Fibroblast of upper back skin (primary cell): ENCODE measurements around the gene CHST5.
"Not testable (repeated sequence)": the region's sequence is repeated elsewhere in the genome, so short reads cannot be mapped to it uniquely, and the experiment has no call there.

Experiments
- DNase-seq: peaks from one replicate; pipeline ENCODE4 v3.0.0-alpha.2; 2013

The CHST5 gene

DNA sequence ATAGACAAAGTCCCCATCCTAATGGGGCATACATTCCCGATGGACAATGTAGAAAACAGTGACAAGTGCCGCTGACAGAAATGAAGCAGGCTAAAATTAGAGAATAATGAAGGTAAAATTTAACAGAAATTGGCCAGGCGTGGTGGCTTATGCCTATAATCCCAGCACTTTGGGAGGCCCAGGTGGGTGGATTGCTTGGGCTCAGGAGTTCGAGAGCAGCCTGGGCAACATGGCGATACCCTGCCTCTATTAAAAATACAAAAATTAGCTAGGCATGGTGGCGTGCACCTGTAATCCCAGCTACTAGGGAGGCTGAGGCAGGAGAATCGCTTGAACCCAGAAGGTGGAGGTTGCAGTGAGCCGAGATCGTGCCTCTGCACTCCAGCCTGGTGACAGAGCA is 12.5 kb upstream of the CHST5 start:
- not testable (repeated sequence) for DNase-seq

DNA sequence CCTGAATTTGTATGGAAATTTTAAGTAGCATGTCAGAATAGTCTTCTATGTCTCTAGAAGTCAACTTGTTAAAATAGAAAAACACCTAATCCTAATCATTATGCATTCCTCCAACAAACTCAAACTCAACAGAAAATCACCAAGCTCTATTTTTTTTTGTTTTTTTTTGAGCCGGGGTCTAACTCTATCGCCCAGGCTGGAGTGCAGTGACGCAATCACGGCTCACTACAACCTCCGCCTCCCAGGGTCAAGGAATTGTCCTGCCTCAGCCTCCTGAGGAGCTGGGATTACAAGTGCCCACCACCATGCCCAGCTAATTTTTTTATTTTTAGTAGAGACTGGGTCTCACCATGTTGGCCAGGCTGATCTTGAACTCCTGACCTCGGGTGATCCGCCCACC is 10.4 kb upstream of the CHST5 start:
- DNase-seq = no peak

DNA sequence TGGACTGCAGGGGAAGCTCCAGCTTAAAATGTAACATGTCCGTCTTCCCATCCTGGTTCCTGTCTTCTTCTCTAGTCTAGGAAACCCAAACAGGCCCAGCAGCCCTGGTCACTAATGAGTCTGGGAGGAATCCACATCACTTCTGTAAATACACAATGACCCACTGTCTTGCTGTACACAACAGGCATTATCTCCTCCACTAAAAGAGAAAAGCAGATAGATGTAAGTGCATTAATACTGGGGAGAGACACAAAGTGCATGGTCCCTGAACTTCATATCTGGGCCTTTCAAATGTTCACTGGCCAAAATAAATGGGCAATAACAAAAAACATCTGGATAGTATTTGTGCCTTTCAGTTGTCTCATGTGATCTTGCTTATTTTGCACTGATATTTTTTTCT is 10.0 kb upstream of the CHST5 start:
- DNase-seq = not testable (repeated sequence)

DNA sequence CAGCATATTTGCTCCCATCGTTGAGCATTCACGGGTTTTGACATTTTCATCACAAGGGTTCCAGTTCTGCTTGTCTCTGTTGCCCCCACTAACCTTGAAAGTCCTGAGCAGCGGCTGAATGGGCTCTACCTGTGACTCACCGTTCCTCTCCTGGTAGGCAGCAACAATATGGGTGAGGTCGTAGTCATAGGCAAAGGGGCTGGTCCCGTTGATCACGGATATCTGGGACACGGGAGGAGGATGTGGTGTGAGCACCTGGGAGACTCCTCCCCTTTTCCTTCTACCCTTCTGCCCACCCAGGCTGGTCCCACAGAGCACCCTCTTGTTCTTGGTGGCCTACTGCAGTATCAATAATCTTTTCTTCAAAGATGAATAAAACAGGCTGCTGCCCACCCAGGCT is 6.6 kb upstream of the CHST5 start:
- not testable (repeated sequence) for DNase-seq

DNA sequence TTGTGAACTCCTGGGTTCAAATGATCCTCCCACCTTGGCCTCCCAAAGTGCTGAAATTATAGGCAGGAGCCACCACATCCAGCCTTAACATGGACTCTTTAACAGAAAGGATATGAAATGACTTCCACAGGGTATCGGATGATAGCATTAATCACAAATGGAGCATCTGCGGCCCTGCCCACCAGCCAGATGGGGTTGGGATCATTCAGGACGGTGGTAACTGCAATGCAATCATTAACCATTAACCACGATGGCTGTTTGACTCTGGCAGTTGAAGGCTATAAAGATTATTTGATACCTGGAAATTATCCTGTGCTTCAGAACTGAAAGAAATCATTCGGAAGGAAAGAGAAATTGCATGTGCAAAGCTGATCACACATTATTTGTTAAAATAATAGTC is 5.3 kb upstream of the CHST5 start:
- no peak for DNase-seq

DNA sequence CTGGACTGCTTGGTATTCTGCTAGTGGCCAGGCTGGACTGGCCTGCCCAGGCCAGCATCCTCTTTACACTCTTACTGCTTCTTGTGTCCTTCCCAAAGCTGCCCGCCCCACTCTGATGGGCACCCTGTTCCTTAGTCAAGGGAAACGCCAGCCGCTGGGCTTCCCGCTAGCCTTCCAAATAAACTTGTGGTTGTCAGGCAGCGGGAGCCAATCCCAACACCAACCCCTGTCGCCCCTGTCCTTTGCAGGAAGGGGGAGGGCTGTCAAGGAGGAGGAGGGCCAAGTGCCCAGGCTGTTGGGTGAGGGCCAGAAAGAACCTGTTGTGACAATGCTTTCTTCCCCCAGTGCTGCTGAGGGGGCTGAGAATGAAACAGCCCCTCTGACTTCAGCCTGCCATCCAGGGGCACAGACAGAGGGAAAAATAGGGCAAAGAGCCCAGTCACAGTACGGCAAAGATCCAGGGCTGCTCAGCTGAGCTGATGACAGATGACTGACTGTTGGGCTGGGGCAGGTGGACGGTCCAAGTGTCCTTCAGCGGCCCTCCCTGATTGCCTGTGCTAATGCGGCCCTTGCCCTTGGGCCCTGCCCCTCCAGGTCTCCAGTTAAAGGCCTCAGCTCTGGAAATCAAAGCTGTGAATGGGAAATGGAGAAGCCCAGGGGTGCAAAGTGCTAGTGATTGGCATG is 3.1 kb upstream of the CHST5 start:
- not testable (repeated sequence) for DNase-seq

DNA sequence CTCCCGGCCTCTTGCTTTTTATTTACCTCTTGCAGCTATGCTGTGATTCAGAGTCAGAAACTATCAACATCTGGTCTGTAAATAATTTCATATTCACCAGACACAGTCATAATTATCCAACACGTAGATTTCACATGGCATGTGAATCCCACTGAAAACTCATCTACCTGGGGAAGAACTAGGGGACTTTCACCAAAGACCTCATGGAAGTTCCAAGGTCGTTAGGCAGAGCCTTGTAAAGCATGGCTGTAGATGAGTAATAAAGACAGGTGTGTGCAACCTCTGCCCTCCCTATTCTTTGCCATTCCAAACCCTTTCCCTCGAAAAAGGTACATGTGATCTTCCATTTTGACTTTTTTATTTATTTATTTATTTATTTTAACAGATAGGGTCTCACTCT is 1.9 kb upstream of the CHST5 start:
- no peak for DNase-seq

DNA sequence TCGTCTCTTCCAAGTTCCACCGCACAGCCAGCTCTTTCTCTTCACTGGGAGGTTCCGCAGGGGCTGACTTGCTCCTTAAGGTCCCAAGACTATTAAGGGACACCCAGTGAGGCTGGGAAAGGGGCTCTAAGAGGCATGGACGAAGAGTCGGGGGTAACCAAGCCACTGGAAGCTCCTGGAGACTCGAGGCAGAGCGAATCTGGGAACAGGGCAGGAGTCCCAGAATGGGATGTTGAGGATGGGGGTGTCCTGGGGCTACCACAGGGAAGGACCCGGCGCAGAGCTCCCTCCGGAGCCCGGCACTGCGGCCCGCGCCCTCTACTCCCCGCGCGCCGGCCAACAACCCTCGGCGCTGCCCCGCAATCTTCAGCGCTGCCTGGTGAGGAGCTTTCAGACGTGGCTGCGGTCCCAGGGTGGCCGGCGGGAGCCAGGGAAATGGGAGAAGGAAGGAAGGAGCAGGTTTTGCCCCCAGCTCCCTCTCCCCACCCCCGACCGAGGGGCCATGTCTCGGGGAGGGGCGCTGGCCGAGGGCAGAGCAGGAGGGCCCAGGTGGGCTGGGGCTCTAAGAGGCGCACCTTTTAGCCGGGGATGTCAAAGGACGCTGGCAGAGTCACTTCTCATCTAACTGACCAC is 581 bp downstream of the CHST5 start:
- DNase-seq = no peak

DNA sequence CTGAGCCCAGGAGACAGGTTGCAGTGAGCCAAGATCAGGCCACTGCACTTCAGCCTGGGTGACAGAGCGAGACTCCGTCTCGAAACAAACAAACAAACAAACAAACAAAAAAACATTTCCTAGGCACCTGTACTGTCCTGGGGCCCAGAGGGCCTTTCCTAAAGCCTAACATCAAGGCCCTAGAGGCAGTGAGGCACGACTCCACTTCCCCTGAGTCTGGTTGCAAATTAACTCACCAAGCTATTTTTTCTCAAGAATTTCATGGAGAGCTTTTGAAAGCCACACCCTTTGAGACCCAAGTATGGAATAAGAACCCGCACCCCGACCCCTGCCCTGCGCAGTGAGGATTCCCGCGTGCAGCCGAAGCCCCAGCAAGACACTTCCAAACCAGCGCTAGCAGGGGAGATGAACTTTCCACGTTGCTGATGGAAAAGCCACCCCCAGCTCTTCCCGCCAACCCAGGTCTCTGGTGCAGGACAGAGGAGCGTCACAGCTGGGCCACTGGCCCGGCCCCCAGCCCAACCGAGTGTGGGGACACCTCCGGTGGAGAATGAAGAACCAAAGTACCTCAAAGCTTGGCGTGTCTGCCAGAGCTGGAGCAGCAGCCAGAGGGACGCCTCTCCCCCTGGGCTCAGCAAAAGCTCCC is 1.2 kb downstream of the CHST5 start:
- no peak for DNase-seq

DNA sequence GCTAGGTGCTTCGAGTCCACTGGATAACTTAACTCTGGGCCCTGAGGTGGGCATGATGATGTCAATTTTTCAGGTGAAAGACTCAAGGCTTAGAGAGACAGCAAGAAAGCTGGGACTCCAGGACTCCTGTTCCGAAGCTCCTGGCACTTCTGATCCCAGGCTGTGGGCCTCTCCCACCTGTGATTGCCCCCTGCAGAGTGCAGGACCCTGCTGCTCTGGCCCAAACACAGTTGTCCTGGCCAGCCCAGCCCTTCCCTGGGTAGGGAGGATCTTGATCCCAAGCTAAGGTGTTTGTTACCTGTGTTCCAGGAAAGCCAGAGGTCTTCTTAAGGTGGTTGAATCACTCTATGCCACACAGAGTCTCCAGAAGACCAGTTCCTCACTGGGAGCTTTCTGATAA is 3.1 kb downstream of the CHST5 start:
- DNase-seq = no peak

DNA sequence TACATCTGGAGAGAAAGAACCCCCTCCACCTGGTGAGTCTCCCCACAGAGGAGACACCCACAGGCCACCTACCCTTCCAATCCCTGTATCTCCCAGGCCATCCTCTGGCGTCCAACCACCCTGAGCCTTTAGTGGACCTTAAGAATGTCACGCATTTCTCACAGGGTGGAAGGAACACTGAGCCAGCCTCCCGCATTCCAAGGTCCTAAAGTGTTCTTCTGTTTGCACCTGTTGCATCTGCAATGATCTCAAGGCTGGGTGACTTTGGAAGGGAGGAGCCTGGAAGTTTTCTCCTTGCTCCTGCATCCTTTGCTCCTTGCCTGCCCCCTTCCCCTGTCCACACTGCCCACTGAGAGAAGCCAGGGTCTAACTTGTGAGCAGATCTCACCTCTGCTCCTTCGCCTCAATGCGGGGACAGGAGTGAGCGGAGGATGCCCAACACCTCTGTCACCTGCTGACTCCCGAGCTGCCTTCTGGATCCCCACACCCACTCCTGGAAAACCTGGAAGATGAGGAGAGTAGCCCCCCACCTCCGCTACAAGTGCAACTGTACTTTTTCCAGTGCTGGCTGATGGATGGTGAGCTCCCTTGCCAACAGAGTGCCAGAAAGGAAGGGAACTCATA is 3.7 kb downstream of the CHST5 start:
- no peak for DNase-seq

DNA sequence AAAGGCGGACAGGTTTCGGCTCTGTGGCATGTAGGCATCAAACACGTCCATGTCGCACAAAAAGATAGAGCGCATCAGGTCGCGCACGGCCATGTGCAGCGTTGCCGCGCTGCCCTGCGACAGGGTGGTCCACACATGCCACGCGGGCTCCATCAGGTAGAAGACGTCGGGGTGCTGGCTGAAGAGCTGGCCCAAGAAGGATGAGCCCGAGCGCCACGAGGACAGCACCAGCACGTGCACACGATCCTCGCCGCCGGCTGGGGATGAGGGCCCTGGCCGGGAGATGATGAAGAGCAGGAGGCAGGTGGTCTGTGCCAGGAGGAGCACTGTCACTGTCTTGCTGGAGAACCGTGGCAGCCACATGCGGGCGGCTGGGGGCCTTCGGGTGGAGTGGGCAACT is 5.9 kb downstream of the CHST5 start:
- DNase-seq = no peak

DNA sequence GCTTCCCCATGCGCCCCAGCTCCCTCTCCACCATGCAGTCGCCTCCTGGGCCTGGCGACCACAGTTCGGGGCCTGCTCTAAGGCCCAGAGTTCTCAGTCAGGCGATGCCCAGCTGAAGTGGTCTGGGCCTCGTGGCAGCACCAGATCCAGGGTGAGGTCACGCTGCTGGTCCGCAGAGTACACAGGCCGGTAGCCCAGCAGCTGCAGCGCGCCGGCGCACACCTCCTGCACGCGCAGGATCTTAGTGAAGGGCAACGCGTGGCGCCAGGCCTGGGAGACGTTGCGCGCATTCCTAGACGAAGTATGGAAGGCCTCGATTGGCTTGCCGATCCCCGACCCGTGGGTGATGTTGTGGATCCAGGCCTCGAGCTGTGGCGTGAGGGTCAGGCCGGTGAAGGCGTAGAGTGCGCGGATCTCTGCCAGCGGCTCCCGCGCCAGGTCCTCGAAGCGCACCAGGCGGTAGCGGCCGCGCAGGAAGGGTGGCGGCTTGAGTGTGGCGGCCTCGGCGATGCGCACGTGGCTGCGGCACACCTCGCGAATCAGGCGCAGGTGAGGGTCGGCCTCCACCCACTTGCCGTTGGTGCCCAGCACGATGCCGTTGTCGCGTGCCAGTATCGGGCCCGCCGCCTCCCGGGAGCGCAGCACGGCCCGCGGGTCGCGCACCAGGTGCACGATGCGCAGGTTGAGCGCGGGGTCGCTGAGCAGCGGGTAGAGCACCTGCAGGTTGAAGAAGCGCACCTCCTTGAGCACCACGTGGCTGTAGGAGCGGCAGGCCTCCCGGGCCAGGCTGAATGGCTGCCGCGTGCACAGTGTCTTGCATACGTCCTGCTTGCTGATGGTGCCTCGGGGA is 6.6 kb downstream of the CHST5 start:
- DNase-seq = no peak

DNA sequence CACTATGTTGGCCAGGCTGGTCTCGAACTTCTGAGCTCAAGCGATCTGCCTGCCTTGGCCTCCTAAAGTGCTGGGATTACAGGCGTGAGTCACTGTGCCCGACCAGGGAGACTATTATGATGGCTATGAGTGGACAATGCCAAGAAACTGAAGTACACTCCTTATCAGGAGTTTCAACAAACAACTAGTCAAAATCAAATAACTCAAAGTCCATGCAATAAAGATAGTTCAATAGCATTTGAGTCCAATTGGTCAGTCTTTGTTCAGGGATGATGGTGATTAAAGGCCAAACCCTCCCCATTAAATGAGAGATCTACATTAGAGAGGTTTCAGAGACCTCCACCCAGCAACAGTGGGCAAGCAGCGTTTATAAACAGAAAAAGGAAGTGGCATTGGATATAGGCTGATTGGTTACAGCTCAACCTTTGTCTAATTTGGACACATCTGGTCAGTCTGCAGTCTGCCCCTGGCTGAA is 8.0 kb downstream of the CHST5 start:
- no peak for DNase-seq

DNA sequence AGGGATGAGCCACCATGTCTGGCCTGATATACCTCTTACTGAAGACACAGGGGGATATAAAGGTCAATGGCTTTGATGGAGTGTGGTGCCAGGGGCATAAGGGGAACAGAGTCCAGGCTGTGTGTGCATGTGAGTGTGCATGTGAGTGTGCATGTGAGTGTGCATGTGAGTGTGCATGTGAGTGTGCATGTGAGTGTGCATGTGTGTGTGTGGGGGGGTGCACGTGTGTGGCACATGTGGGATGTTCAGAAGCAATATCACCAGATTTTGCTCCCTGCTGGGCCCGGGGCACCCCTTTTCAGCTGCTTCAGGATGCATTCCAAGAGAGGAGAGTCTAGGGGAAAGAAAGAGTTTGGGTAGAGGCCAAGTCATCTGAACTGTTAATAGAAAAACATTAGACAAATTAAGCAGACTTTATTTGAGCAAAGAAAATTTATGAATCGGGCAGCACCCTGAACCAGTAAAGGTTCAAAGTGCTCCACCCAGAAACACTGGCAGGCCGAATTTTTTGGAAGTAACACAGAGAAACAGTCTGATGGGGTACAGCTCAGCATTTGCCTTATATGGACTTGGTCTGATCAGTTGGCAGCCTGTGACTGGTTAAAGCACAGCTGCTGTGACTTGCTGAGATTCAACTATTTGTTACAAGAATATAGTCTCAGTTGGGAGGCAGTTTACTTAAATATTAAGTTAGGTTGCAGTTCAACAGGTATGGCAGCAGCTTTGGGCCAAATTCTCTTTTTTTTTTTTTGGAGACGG is 9.7 kb downstream of the CHST5 start:
- no peak for DNase-seq

DNA sequence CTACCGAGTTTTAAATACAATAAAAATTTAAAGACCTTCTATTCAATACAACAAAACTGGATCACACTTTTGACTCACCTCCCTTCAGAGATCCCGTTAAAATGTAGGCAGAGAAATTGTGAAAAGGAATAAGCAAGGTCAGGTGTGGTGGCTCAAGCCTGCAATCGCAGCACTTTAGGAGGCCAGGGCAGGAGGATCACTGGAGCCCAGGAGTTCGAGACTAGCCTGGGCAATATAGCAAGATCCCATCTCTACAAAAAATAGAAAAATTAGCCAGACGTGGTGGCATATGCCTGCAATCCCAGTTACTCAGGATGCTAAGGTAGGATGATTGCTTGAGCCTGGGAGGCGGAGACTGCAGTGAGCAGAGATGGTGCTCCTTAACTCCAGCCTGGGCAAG is 16.7 kb downstream of the CHST5 start:
- no peak for DNase-seq

DNA sequence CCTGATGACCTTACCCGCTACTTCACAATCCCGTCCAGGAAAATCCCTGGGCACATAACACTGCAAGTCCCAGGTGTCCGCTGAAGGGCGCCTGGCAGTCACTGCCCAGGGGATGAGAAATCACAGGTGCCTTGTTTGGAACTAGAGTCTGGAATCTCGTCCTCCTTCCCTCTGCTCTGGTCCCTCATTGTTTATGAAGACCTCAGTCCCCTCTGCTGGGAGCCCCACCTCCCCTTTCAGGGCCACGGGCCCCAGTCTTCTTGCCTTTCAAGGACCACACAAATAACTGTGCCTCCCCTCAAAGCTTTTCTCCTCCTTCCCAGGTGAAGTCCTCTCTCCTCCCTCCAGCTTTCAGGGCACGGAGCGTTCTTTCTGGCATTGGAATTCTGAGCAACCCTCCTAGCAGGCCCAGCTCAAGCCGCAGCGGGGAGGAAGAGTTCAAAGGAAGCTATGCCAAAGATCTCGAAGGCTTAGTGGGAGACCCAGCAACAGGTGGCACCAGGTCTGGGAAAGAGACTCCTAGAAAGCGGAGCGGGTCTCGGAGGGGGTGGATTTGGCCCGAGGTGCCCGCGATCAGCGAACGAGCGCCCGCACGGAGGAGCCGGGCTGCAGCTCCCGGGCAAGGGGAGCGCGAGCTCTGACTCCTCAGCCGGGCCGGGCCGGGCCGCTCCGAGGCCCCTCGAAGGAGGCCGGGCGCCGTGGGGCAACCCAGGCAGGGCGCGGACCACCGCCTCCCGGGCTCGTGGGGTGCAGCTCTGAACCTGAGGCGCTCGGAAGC is 19.5 kb downstream of the CHST5 start:
- not testable (repeated sequence) for DNase-seq

DNA sequence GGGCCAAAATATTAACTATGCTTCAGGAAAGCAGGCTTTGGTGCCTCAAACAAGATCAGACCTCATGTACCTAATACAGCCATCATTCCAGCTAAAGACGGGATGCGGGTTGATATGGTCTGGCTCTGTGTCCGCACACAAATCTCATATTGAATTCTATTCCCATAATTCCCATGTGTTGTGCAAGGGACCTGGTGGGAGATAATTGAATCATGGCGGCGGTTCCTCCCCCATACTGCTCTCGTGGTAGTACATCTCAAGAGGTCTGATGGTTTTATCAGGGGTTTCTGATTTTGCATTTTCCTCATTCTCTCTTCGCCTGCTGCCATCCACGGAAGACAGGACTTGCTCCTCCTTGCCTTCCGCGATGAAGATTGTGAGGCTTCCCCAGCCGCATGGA is 21.6 kb downstream of the CHST5 start:
- DNase-seq = no peak

DNA sequence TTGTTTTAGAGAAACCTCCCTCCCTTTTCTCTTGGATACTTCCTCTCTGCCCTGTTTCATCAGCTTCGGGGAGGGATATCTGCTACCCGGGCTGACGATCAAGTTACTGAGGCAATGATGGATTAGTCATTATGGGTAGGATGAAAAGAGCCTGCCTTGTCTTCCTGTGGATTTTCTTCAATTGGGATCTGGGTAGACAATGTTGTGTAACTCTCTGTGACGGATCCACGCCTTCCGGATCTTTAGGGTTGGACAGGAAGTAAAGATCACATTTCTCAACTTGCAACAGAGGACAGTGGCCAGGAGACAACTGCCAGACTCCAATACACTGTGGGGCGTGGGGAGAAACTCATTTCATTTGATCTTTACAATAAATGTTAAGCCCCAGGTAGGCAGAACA is 29.3 kb downstream of the CHST5 start:
- peak; percentile 89 for DNase-seq

DNA sequence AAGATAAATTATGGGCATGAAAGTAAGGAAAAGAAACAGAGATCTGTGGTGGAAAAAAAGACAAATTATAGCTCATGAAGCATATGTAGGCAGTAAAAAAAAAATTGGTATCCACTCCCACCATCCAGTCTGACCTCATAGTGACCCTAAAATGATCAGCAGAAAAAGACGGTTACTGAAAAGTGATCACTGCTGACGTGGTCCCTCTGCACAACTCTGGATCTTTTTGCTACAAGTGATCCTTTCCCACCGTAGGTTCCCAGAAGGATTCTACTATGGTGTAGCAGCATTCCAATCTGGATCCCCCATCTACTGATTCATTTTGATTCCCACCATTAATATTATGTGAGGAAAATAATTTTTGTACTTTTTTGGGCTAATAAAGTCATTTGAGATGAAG is 29.8 kb downstream of the CHST5 start:
- DNase-seq = no peak

DNA sequence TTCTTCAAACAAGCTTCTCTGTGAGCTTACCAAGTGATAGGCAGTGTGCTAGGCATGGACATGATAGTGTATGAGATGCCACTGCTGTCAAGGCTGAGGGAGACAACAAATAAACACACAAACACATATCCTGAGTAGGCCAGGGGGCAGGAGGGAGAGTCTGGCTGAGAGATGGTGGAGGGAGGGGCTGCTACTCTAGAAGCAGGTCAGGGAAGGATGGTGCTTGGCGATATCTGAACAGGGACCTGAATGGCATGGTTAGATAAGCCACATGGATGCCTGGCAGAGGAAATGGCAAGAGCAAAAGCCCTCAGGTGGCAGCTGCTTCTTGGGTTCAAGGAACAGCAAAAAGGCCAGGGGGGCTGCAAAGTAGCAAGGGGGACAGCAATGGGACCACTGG is 32.1 kb downstream of the CHST5 start:
- no peak for DNase-seq
